NK-92 treated with Interleukin-12 subunit alpha and Interleukin-12 subunit beta, amount 100 ng/mL, for 24 hours (cell line): ENCODE measurements around the gene ARHGAP40.

ENCODE experiments used
- DNase-seq: peaks from one replicate; lab custom pipeline; 2025; lab: John Stamatoyannopoulos, UW

The ARHGAP40 gene

GRCh38 chr20:38601216-38602184 is at the start of gene ARHGAP40:
ARHGAP40 (plus strand) TSS chr20:38601809.
- no peak for DNase-seq

- no peak for DNase-seq
These were observed 46.6 kb upstream of the ARHGAP40 start for GRCh38 chr20:38554986-38555385.

GRCh38 chr20:38555395-38555794 is 46.2 kb upstream of the ARHGAP40 start:
- DNase-seq: no peak

GRCh38 chr20:38557174-38557573 is 44.4 kb upstream of the ARHGAP40 start:
- no peak for DNase-seq

GRCh38 chr20:38558596-38559360 is 42.8 kb upstream of the ARHGAP40 start:
- no peak for DNase-seq

GRCh38 chr20:38559764-38560163 is 41.8 kb upstream of the ARHGAP40 start:
- DNase-seq: no peak

- DNase-seq: no peak
These were observed 37.7 kb upstream of the ARHGAP40 start for GRCh38 chr20:38563802-38564431.

- no peak for DNase-seq
These were observed 36.9 kb upstream of the ARHGAP40 start for GRCh38 chr20:38564680-38565079.

- DNase-seq: no peak
These were observed 35.5 kb upstream of the ARHGAP40 start for GRCh38 chr20:38566036-38566598.

- DNase-seq: no peak
These were observed 31.7 kb upstream of the ARHGAP40 start for GRCh38 chr20:38569747-38570525.

GRCh38 chr20:38573413-38573812 is 28.2 kb upstream of the ARHGAP40 start:
- no peak for DNase-seq

- no peak for DNase-seq
These were observed 22.2 kb upstream of the ARHGAP40 start for GRCh38 chr20:38579219-38579910.

GRCh38 chr20:38579921-38580320 is 21.7 kb upstream of the ARHGAP40 start:
- DNase-seq: no peak

- no peak for DNase-seq
These were observed 20.6 kb upstream of the ARHGAP40 start, which contains the start of gene ADIG for GRCh38 chr20:38581013-38581412. ADIG (plus strand) TSS chr20:38581197; CDS start chr20:38581251, 54 bp downstream.

GRCh38 chr20:38581830-38582358 is 19.7 kb upstream of the ARHGAP40 start:
- DNase-seq: no peak

GRCh38 chr20:38583306-38583705 is 18.3 kb upstream of the ARHGAP40 start:
- no peak for DNase-seq

GRCh38 chr20:38584099-38584763 is 17.4 kb upstream of the ARHGAP40 start:
- no peak for DNase-seq

GRCh38 chr20:38585404-38586180 is 16.0 kb upstream of the ARHGAP40 start:
- no peak for DNase-seq

GRCh38 chr20:38586181-38586525 is 15.5 kb upstream of the ARHGAP40 start:
- DNase-seq: no peak
